Esophagus squamous epithelium (tissue), 5 donors: ENCODE results near the gene PTPRO. TPM values are rescaled to one million over a fixed set of nuclear protein-coding genes. Genes with fewer than 3 reads are reported as not detected.

ENCODE experiments used
- DNase-seq: peaks from one replicate; lab custom pipeline; 2025; lab: John Stamatoyannopoulos, UW
- H3K27ac ChIP-seq, 4 donors: fragments of 200-600 bp; sonication (generic); one replicate each; pipeline ENCODE4 v1.5.1; 2016 to 2019; ENCODE audit warnings: mild to moderate bottlenecking in 1 of 4
- H3K27me3 ChIP-seq, 4 donors: fragments of 200-600 bp; sonication (generic); 1 replicate in 3 of 4; 2 replicates in 1 of 4; pipeline versions ENCODE4 v1.5.1 to v1.6.0; 2017 to 2021; ENCODE audit warnings: antibody characterized with exemption in 1 of 4
- H3K36me3 ChIP-seq, 3 donors: fragments of 200-600 bp; sonication (generic); one replicate each; pipeline ENCODE4 v1.5.1; 2016 to 2019
- H3K4me1 ChIP-seq, 3 donors: fragments of 200-600 bp; sonication (generic); one replicate each; pipeline ENCODE4 v1.5.1; 2017 to 2019
- H3K4me3 ChIP-seq, 4 donors: fragments of 200-600 bp; sonication (generic); 1 replicate in 3 of 4; 2 replicates in 1 of 4; pipeline ENCODE4 v1.5.1; 2016 to 2019; ENCODE audit warnings: mild to moderate bottlenecking in 2 of 4, moderate library complexity in 1 of 4
- H3K9me3 ChIP-seq, 3 donors: fragments of 200-600 bp; sonication (generic); one replicate each; pipeline ENCODE4 v1.5.1; 2016 to 2019
- CTCF ChIP-seq, 6 experiments: fragments of 450-650 bp in 4 of 6; fragments of 200-600 bp in 2 of 6; sonication (generic) in 2 of 6; IDR thresholded peaks; one replicate each; pipeline ENCODE4 v1.5.1; 2016 to 2019; ENCODE audit warnings: antibody characterized with exemption in 6 of 6, mild to moderate bottlenecking in 4 of 6, moderate library complexity in 4 of 6
- POLR2A ChIP-seq, 4 donors: fragments of 450-650 bp; IDR thresholded peaks; one replicate each; pipeline ENCODE4 v1.6.1; 2017; ENCODE audit warnings: antibody characterized with exemption in 4 of 4, mild to moderate bottlenecking in 4 of 4, moderate library complexity in 3 of 4
- WGBS, 2 donors: methylation state at CpG; one replicate each; pipeline ENCODE4 v1.1.5; 2018; 5-methylcytosine and 5-hydroxymethylcytosine counted together
- intact Hi-C: fragments of 100-400 bp; cut with DNase I; formaldehyde crosslinking; loops from one replicate; pipeline ENCODE4 v1.15.0; 2022
- total RNA-seq, 4 donors: library from RNA; depleted of rRNA; stranded (reverse); fragments of >200 nt; gene quantifications; one replicate each; pipeline ENCODE4 v1.1.0, GENCODE V29; 2016
- donor health status: DM: yes; HTN: yes; CAD: no.

The PTPRO gene
- total RNA-seq, 4 donors from 2014 or later, result 0.13 to 1.4 (median 0.76) TPM; not detected in 1

GRCh38 chr12:15389561-15389960 lies 67.3 kb downstream of the PTPRO start:
- H3K36me3 ChIP-seq, result no peaks in the 10 kb centered on the region
- H3K27ac ChIP-seq, result no peak overlapping the region
- H3K4me1 ChIP-seq, result no peaks in the 10 kb centered on the region
- H3K4me3 ChIP-seq, result no peak overlapping the region
- intact Hi-C loops, result no loop called here
- H3K9me3 ChIP-seq, result no peaks in the 10 kb centered on the region
- WGBS, 2 donors, result 47 to 52% methylated on average over 1 of the region's 1 CpG
- no peak for TF ChIP-seq CTCF (IDR thresholded peaks at IDR 0.05)
- no peak for TF ChIP-seq POLR2A (IDR thresholded peaks at IDR 0.05)
- DNase-seq, result no peak
- H3K27me3 ChIP-seq, result no peaks in the 10 kb centered on the region

- Histone ChIP-seq H3K27me3 (no peaks in the 10 kb centered on the region), H3K4me3 (no peak overlapping the region), H3K4me1 (no peaks in the 10 kb centered on the region), H3K9me3 (no peaks in the 10 kb centered on the region), H3K27ac (no peak overlapping the region), H3K36me3 (no peaks in the 10 kb centered on the region)
- intact Hi-C loops, result no loop called here
- WGBS, 2 donors, result 68 to 71% methylated on average over 1 of the region's 1 CpG
- TF ChIP-seq CTCF (IDR thresholded peaks at IDR 0.05), result no peak
- TF ChIP-seq POLR2A (IDR thresholded peaks at IDR 0.05), result no peak
- DNase-seq, result no peak
Measured at GRCh38 chr12:15393037-15393436, 70.7 kb downstream of the PTPRO start.

DNA sequence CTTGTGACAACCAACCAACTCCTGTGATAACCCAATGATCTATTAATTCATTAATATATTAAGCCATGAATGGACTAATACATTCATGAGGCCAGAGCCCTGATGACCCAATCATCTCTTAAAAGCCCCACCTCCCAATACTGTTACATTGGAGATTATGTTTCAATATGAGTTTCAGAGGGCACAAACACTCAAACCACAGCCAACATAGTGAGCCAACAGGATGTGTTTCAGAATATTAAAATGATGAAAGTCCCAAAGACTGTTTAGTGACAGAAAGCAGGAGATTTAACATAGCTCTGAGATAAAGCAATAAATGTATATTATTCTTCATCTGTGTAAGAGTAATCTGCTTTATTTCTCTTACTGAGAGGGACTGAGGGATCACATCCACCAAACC lies 71.7 kb downstream of the PTPRO start:
- DNase-seq, result no peak
- intact Hi-C loops, result no loop called here
- H3K9me3 ChIP-seq, result no peaks in the 10 kb centered on the region
- H3K36me3 ChIP-seq, result no peaks in the 10 kb centered on the region
- H3K27ac ChIP-seq, result no peak overlapping the region
- H3K27me3 ChIP-seq, result no peaks in the 10 kb centered on the region
- TF ChIP-seq POLR2A (IDR thresholded peaks at IDR 0.05) (no peak), CTCF (IDR thresholded peaks at IDR 0.05) (no peak)
- no peak overlapping the region for H3K4me3 ChIP-seq
- no peaks in the 10 kb centered on the region for H3K4me1 ChIP-seq

- Histone ChIP-seq H3K27ac (no peak overlapping the region), H3K36me3 (no peaks in the 10 kb centered on the region)
Measured at GRCh38 chr12:15404485-15404884, 82.2 kb downstream of the PTPRO start.

GRCh38 chr12:15405606-15406005 lies 83.3 kb downstream of the PTPRO start:
- 75 to 89% methylated on average over 2 of the region's 2 CpGs for WGBS, 2 donors
- no peak overlapping the region for H3K4me3 ChIP-seq
- no peaks in the 10 kb centered on the region for H3K9me3 ChIP-seq
- H3K36me3 ChIP-seq, result no peaks in the 10 kb centered on the region
- no peak overlapping the region for H3K27ac ChIP-seq
- H3K27me3 ChIP-seq, result no peaks in the 10 kb centered on the region
- TF ChIP-seq CTCF (IDR thresholded peaks at IDR 0.05), result no peak
- no peak for TF ChIP-seq POLR2A (IDR thresholded peaks at IDR 0.05)
- H3K4me1 ChIP-seq, result no peaks in the 10 kb centered on the region
- intact Hi-C loops, result no loop called here
- DNase-seq, result no peak

More at GRCh38 chr12:15404485-15404884, 82.2 kb downstream of the PTPRO start:
- Histone ChIP-seq H3K4me1 (no peaks in the 10 kb centered on the region), H3K9me3 (no peaks in the 10 kb centered on the region), H3K4me3 (no peak overlapping the region), H3K27me3 (no peaks in the 10 kb centered on the region)
- WGBS, 2 donors, result 0% methylated on average over 1 of the region's 1 CpG
- intact Hi-C loops, result no loop called here
- TF ChIP-seq POLR2A (IDR thresholded peaks at IDR 0.05) (no peak), CTCF (IDR thresholded peaks at IDR 0.05) (no peak)
- no peak for DNase-seq
